Anterior cingulate cortex (tissue), 58 donors: ENCODE data around the gene SYDE1.

Experiments used
- DNase-seq, 58 donors: peaks; one replicate each; lab custom pipeline; 2025; lab: John Stamatoyannopoulos, UW

The SYDE1 gene

GRCh38 chr19:15108145-15108844 is 1.1 kb downstream of the SYDE1 start:
- DNase-seq: no peak

DNA sequence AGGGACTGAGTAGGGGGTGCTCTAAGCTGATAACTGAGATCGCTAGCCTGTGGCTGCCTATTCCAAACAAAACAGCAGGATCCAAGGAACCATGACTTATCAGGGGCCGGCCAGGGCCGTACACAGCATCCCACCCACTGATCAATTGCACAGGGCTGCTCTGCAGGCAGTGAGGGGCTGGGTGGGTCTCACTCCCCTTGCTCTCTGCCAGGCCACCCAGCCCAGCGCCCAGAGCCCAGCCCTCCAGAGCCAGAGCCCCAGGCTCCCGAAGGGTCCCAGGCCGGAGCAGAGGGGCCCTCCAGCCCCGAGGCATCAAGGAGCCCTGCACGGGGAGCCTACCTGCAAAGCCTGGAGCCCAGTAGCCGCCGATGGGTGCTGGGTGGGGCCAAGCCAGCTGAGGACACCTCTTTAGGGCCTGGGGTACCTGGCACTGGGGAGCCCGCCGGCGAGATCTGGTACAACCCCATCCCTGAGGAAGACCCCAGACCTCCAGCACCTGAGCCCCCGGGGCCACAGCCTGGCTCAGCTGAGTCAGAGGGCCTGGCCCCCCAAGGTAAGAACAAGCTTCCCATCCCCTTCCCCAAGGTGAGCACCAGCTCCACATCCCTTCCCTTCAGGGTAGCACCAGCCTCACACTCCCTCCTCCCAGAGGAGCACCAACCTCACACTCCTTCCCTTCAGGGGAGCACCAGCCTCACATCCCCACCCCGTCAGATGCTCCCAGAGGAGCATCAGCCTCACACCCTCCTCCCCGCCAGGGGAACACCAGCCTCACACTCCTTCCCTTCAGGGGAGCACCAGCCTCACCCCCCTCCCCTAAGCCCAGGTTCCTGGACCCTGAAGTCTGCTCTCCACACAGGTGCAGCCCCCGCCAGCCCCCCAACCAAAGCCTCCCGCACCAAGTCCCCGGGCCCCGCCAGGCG is 1.9 kb downstream of the SYDE1 start:
- no peak for DNase-seq

DNA sequence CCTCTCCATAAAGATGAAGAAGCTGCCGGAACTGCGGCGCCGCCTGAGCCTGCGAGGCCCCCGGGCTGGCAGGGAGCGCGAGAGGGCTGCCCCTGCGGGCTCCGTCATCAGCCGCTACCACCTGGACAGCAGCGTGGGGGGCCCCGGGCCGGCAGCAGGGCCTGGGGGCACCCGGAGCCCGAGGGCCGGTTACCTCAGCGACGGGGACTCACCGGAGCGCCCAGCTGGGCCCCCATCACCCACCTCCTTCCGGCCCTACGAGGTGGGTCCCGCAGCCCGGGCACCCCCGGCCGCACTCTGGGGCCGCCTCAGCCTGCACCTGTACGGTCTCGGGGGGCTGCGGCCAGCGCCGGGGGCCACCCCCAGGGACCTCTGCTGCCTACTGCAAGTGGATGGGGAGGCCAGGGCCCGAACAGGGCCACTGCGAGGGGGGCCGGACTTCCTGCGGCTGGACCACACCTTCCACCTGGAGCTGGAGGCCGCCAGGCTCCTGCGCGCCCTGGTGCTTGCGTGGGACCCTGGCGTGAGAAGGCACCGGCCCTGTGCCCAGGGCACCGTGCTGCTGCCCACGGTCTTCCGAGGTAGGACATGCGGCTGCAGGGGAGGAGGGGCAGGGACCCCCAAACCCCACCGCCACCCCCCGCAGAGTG is 2.7 kb downstream of the SYDE1 start:
- no peak for DNase-seq

DNA sequence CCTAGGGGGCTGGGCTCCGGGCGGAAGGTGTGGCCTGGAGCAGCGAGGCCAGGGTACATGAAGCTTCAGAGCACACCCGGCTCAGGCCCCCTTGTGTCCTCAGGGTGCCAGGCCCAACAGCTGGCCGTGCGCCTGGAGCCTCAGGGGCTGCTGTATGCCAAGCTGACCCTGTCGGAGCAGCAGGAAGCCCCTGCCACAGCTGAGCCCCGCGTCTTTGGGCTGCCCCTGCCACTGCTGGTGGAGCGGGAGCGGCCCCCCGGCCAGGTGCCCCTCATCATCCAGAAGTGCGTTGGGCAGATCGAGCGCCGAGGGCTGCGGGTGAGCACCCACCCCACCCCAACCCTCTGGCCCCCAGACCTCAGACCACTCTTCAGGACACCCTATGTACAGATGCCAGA is 3.2 kb downstream of the SYDE1 start:
- no peak for DNase-seq

DNA sequence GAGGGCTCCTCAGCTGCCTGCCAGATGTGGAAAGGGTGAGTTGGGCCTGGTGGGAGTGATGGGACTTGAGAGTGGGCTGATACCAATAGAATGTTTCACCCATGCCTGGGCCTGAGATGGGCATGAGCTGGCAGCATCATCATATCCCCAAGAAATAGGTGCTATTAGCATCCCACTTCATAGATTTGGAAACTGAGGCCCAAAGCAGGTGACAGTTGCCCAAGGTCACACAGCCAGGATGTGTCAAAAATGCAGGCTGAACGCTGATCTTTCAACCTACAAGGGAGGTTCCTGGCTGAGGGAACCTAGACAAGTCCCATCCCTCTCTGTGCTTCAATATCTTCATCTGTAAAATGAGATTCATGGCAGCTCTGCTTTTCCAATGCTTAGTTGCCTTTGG is 4.6 kb downstream of the SYDE1 start:
- no peak for DNase-seq

GRCh38 chr19:15112385-15112784 is 5.2 kb downstream of the SYDE1 start:
- DNase-seq: no peak

GRCh38 chr19:15113245-15114152 is 6.3 kb downstream of the SYDE1 start:
- DNase-seq: no peak

DNA sequence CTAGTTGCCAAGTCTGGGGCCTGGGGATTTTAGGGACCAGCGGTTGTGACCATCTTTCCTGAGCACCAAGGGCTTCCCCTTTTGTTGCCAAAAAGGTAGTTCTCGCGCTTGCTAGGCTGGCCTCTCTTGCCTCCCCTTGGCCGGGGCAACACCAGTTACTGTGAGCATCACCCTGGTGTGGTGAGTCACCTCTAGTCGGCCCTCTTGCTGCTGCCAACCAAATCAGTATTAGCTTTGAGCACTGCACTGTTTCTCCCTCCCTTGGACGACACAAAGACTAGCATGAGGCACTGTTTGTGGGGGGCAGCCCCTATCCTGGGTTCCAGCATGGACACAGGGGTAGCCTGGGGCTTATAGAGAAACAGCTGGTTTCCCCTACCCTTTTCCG is 6.9 kb downstream of the SYDE1 start:
- DNase-seq: no peak

GRCh38 chr19:15115080-15115479 is 7.9 kb downstream of the SYDE1 start:
- DNase-seq: peak in 15 of 58 donors; percentile 6 to 61 (median 16)

- DNase-seq: no peak
Measured at GRCh38 chr19:15115762-15116615, 8.8 kb downstream of the SYDE1 start.

DNA sequence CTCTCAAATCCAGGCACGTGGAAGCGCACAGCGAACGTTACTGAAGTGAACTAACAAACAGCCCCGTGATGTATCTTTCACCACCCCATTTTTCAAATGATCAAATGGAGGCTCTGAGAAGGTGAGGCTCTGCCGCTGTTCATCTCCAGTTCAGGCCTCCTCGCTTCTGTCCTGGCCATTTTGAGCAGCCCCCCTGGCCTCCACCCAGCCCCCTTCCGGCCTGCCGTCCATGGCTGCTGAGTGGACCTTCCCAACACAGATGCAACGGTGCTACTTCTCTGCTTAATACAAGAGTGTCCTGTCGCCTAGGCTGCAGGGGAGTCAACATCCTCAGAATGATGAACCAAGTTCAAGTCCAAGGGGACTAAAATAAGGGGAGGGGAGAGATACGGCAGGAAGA is 9.7 kb downstream of the SYDE1 start:
- DNase-seq: no peak

DNA sequence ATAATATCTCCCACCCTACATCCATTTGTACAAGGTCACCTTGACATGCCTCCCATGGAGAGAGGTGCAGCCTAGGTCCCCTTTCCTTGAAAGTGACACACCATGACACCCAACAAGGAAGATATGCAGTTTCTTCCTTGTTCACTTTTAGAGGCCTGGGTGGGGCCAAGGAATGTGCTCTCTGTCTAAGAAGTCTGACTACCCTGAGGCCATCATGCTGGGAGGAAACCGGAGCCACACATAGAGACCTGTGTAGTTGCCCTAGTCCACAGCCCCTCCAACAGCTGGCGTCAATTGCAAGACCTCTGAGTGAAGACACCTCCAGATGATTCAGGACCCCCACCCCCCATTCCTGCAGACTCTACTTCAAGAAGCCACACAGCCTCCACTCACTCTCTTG is 11.0 kb downstream of the SYDE1 start:
- DNase-seq: no peak

DNA sequence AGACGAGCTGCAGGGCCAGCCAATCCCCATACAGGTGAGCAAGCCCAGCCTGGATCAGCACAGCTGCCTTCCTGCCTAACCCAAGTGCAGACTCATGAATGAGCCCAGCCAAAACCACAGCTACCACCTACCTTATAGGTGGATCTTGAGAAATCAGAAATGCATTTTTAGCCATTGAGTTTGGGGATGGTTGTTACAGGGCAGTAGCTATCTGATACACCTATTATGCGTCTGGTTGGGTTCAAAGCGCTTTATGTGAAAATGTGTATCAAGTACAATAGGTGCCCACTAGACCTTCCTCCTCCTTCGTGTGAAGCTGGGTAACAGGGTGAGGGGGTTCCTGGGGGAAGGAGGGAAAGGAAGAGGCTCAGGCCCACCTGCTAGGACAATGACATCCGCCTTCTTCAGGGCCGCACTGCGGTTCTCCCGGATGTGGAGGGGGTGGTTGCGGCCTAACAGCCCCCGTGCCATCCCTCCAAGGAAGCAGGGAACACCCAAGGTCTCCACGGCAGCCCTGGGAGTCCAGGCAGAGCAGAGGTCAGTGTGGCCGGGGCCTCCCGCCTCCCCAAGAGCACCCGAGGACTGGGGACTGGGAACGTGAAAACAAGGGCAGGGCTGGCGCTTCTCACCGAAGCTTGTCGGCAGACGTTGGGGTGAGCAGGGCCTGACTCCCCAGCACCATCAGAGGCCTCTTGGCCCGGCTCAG is 11.7 kb downstream of the SYDE1 start:
- no peak for DNase-seq

- no peak for DNase-seq
Measured at GRCh38 chr19:15120135-15121026, 13.2 kb downstream of the SYDE1 start.

DNA sequence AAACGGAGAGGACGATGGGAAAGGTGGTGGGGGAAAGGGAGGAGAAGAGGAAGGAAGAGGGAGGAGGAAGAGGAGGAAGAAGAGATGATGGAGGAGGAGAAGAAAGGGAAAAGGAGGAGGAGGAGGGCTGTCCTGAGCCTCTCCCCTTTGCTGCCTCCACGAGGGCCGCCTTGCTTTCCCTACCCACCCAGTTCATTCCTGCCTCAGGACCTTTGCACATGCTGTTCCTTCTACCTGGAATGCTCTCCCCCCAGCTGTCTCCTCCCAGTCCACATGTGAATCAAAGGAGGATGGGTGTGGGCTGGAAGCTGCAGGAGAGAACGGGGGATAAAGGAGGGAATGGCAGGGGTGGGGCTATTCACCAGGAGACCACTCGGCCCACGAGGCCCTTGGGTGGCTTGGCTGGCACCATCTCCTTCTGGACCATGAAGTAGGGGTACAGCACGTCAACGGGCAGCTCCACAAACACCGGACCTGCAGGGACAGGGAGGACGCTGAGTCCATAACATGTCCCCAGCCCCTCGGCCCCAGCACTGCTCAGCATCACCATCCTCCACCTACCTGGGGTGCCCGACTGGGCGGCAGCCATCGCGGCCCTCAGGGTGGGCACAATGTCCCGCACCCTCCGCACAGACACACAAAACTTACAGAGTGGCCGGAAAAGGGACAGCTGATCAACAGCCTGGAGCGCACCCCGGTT is 15.3 kb downstream of the SYDE1 start:
- no peak for DNase-seq

DNA sequence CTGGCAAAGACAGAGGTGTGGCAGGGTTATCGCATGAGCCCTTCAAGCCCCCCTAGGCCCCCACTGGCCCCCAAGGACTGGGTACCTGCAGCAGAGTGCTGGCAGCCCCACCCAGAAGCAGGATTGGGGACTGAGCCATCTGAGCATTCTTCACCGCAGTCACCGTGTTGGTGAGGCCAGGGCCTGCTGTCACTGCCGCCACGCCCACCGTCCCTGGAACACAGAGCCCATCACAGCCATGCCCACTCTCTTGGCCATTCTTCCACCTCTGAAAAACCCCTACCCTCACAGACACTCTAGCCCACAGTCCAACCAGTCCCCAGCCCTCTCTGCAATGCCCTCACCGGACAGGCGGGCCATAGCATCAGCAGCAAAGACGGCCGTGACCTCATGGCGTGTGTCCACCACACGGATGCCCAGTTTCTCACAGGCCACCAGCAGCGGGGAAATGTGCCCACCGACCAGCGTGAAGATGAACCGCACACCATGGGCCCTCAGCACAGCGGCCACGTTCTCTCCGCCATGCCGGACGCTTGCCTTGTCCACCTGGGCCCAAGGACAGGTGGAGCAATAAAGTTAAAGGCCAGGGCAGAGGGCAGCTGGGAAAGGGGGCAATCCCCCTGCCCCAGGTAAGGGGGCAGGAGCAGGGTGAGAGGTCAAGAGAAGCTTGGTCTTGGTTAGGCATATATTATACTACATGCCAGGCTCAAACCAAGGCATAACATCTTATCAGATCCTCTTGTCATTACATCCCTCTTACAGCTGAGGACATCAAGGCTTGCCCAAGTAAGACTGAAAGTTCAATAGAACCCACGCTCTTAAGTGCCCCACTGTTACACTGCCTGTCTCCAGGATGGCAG is 16.1 kb downstream of the SYDE1 start:
- DNase-seq: no peak
